EL (cell line): Measurements from ENCODE around the gene STK11.

Source experiments
- DNase-seq: peaks from one replicate; pipeline ENCODE4 v3.0.0-alpha.2; 2016

Gene STK11

DNA sequence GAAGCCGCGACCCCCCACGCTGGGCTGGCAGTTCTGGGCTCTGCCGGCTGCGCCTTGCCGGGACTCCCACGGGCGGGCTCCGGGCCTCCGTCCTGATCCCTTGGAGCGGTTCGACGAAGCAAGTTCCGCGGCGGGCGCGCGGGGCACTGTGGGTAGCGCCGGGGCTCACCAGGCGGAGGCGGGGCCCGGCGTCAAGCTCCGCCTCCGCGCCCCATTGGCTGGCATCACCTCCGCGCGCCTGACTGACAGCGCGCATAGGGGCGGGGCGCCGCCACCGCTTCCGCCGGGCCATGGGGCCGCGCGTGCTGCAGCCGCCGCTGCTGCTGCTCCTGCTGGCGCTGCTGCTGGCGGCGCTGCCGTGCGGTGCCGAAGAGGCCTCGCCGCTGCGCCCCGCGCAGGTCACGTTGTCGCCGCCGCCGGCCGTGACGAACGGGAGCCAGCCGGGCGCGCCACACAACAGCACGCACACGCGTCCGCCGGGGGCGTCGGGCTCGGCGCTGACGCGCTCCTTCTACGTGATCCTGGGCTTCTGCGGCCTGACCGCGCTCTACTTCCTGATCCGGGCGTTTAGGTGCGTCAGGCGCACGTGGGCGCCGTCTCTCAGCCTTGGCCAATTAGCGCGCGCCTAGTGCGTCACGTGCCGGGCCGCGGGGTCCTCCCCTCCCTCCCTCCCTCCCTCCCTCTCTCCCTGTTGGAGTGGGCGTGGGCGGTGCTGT, 69.8 kb downstream of the STK11 start, which contains the start of gene FAM174C:
FAM174C (plus strand) TSS at position 271 of the 716 bp plus-strand sequence; CDS start at position 291, 20 bp downstream.
- peak; percentile 97 for DNase-seq

DNA sequence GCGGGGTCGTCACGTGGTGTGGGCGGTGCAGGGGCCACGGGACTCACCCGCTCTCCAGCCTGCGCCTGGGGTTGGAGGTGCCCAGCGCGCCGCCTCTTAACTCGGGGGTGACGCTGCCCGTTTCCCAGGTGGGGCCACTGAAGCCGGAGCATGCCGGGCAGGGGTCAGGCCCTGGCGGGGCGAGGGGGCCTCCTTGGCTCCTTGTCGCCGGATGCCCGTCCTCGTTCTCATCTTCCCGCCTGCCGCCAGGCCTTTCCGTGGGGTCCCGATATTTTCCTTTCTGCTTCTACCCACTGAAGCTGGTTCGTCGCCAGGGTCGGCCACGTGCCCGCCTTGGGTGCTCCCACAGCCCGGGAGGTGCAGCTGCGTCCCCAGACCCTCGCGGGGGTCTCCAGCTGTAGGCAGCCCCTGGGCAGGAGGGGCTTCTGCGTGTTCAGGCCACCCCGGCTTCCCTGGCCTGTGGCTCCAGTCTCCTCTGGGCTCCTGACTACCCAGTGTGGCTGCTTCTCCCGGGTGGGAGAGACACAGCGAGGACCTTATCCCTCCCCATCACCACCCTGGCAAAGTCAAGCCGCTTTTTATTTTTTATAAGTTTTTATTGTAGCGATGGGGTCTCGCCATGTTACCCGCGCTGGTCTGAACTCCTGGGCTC, 70.5 kb downstream of the STK11 start:
- DNase-seq, result no peak

DNA sequence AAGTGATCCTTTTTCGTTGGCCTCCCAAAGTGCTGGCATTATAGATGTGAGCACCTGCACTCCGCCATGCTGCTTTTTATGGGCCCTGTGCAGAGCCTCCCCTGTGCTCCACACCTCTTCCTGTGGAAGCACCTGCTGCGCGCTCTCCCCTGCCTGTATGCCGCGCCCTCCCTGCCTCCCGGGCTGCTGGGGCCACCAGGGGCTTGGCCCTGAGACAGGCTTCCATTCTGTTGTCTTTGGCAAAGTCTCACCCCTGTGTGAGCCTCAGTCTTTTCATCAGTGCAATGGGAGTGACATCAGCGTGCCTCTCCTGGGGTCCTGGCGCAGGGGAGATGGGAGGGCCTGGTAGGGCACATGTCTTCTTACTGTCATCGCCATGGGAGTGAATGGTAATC, 71.0 kb downstream of the STK11 start:
- DNase-seq, result no peak

DNA sequence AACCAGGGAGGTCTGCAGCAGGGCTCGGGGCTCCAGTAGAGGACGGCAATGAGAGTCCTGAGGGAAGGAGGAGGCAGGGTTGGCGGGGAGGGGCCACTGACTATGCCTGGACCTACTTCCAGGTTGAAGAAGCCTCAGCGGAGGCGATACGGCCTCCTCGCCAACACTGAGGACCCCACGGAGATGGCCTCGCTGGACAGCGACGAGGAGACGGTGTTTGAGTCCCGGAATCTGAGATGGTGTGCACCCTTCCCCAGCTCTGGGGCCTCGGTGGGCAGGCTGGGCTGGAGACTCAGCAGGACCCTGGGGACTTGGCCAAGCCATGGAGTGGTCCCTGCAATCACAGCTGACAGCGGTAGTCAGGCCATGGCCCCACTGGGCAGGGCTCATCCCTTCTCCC, 71.5 kb downstream of the STK11 start:
- DNase-seq, result no peak
